K562 (cell line): ENCODE data around the gene EXOSC9. TPM values are rescaled to one million over a fixed set of nuclear protein-coding genes. Genes with fewer than 3 reads are reported as not detected.

Experiments
- polyA plus RNA-seq, 8 experiments: library from polyadenylated mRNA; depleted of rRNA in 4 of 8; stranded (reverse) in 5 of 8; unstranded in 3 of 8; fragments of >200 nt; fragmentation: Nextera tagmentation in 2 of 8; fragmentation: Illumina TruSeq in 1 of 8; extraction: Ambion mirVana in 2 of 8; extraction: Trizol in 1 of 8; gene quantifications; 2 replicates each; pipeline versions ENCODE4 v1.2.1 to v1.2.3, GENCODE V29; 2011 to 2014; ENCODE audit warnings: inconsistent platforms in 1 of 8, missing spikeins in 1 of 8
- total RNA-seq, 7 experiments: library from RNA; depleted of rRNA in 6 of 7; stranded (reverse); fragments of >200 nt in 6 of 7; fragmentation: Illumina TruSeq in 2 of 7; extraction: Trizol in 2 of 7; gene quantifications; 2 replicates each; pipeline versions ENCODE4 v1.2.1 to v1.2.3, GENCODE V29; 2011 to 2021; ENCODE audit warnings: low replicate concordance in 1 of 7

The EXOSC9 gene
- total and polyA plus RNA-seq, 9 of the 15 experiments (the other 6 are each of a cell fraction or from before 2014, with no cell fraction given), result 64.7 to 166 (median 115) TPM

Other genes with a start within 250 kb of the EXOSC9 start
- gene ANXA5, start 104.3 kb upstream of the EXOSC9 start, total RNA-seq (2014; rRNA removed), result 48.5 and 49.9 TPM in 2 replicates
- gene ANXA5, start 104.3 kb upstream of the EXOSC9 start, total RNA-seq (2014; rRNA removed; fragmentation: Illumina TruSeq; extraction: Trizol), result 84.5 and 93.3 TPM in 2 replicates
- gene ANXA5, start 104.3 kb upstream of the EXOSC9 start, total RNA-seq (2015; rRNA removed; fragmentation: Illumina TruSeq; extraction: Trizol), result 102 and 108 TPM in 2 replicates
- 56.7 and 57.0 TPM in 2 replicates for gene ANXA5, start 104.3 kb upstream of the EXOSC9 start, total RNA-seq (2021)
- 68.9 and 78.5 TPM in 2 replicates for gene ANXA5, start 104.3 kb upstream of the EXOSC9 start, polyA plus RNA-seq (2011; rRNA removed)
- 90.0 and 99.1 TPM in 2 replicates for gene ANXA5, start 104.3 kb upstream of the EXOSC9 start, polyA plus RNA-seq (2014; fragmentation: Illumina TruSeq; extraction: Trizol)
- gene ANXA5, start 104.3 kb upstream of the EXOSC9 start, polyA plus RNA-seq (2014; fragmentation: Nextera tagmentation; extraction: Ambion mirVana), result 100 to 1,000 TPM in 1 of 2 experiments, 10 to 100 TPM in 1; 85.9 to 131 TPM
- gene ANXA5, start 104.3 kb upstream of the EXOSC9 start, polyA plus RNA-seq (2014; rRNA removed), result 70.5 and 83.0 TPM in 2 replicates
- gene SMIM43, start 36.2 kb upstream of the EXOSC9 start, total RNA-seq (2014; rRNA removed), result not detected in 2 replicates
- gene SMIM43, start 36.2 kb upstream of the EXOSC9 start, total RNA-seq (2014; rRNA removed; fragmentation: Illumina TruSeq; extraction: Trizol), result not detected in 2 replicates
- gene SMIM43, start 36.2 kb upstream of the EXOSC9 start, total RNA-seq (2015; rRNA removed; fragmentation: Illumina TruSeq; extraction: Trizol), result not detected in 2 replicates
- gene SMIM43, start 36.2 kb upstream of the EXOSC9 start, total RNA-seq (2021), result not detected in 2 replicates
- not detected in 2 replicates for gene SMIM43, start 36.2 kb upstream of the EXOSC9 start, polyA plus RNA-seq (2011; rRNA removed)
- gene SMIM43, start 36.2 kb upstream of the EXOSC9 start, polyA plus RNA-seq (2014; fragmentation: Illumina TruSeq; extraction: Trizol), result not detected in 2 replicates
- gene SMIM43, start 36.2 kb upstream of the EXOSC9 start, polyA plus RNA-seq (2014; fragmentation: Nextera tagmentation; extraction: Ambion mirVana), result not detected
- not detected in 2 replicates for gene SMIM43, start 36.2 kb upstream of the EXOSC9 start, polyA plus RNA-seq (2014; rRNA removed)
- gene CCNA2, start 22.6 kb downstream of the EXOSC9 start, total RNA-seq (2014; rRNA removed), result 154 and 173 TPM in 2 replicates
- gene CCNA2, start 22.6 kb downstream of the EXOSC9 start, total RNA-seq (2014; rRNA removed; fragmentation: Illumina TruSeq; extraction: Trizol), result 197 and 225 TPM in 2 replicates
- gene CCNA2, start 22.6 kb downstream of the EXOSC9 start, total RNA-seq (2015; rRNA removed; fragmentation: Illumina TruSeq; extraction: Trizol), result 174 and 190 TPM in 2 replicates
- 147 TPM in 2 replicates for gene CCNA2, start 22.6 kb downstream of the EXOSC9 start, total RNA-seq (2021)
- 141 and 192 TPM in 2 replicates for gene CCNA2, start 22.6 kb downstream of the EXOSC9 start, polyA plus RNA-seq (2011; rRNA removed)
- 162 and 194 TPM in 2 replicates for gene CCNA2, start 22.6 kb downstream of the EXOSC9 start, polyA plus RNA-seq (2014; fragmentation: Illumina TruSeq; extraction: Trizol)
- 10 to 100 TPM; 37.1 to 47.8 TPM for gene CCNA2, start 22.6 kb downstream of the EXOSC9 start, polyA plus RNA-seq (2014; fragmentation: Nextera tagmentation; extraction: Ambion mirVana)
- gene CCNA2, start 22.6 kb downstream of the EXOSC9 start, polyA plus RNA-seq (2014; rRNA removed), result 110 and 122 TPM in 2 replicates
- 11.8 and 13.7 TPM in 2 replicates for gene BBS7, start 69.2 kb downstream of the EXOSC9 start, total RNA-seq (2014; rRNA removed)
- gene BBS7, start 69.2 kb downstream of the EXOSC9 start, total RNA-seq (2014; rRNA removed; fragmentation: Illumina TruSeq; extraction: Trizol), result 15.5 and 22.8 TPM in 2 replicates
- gene BBS7, start 69.2 kb downstream of the EXOSC9 start, total RNA-seq (2015; rRNA removed; fragmentation: Illumina TruSeq; extraction: Trizol), result 14.6 and 16.4 TPM in 2 replicates
- 20.2 and 22.1 TPM in 2 replicates for gene BBS7, start 69.2 kb downstream of the EXOSC9 start, total RNA-seq (2021)
- 19.1 and 25.8 TPM in 2 replicates for gene BBS7, start 69.2 kb downstream of the EXOSC9 start, polyA plus RNA-seq (2011; rRNA removed)
- 13.4 and 13.7 TPM in 2 replicates for gene BBS7, start 69.2 kb downstream of the EXOSC9 start, polyA plus RNA-seq (2014; fragmentation: Illumina TruSeq; extraction: Trizol)
- gene BBS7, start 69.2 kb downstream of the EXOSC9 start, polyA plus RNA-seq (2014; fragmentation: Nextera tagmentation; extraction: Ambion mirVana), result 10 to 100 TPM; 17.2 to 19.0 TPM
- 15.2 and 19.8 TPM in 2 replicates for gene BBS7, start 69.2 kb downstream of the EXOSC9 start, polyA plus RNA-seq (2014; rRNA removed)
- 0.24 and 0.27 TPM in 2 replicates for gene TRPC3, start 150.7 kb downstream of the EXOSC9 start, total RNA-seq (2014; rRNA removed)
- 0.07 and 0.19 TPM in 2 replicates for gene TRPC3, start 150.7 kb downstream of the EXOSC9 start, total RNA-seq (2014; rRNA removed; fragmentation: Illumina TruSeq; extraction: Trizol)
- 0.11 TPM in 1 of 2 replicates, not detected in the other for gene TRPC3, start 150.7 kb downstream of the EXOSC9 start, total RNA-seq (2015; rRNA removed; fragmentation: Illumina TruSeq; extraction: Trizol)
- 0.13 and 0.20 TPM in 2 replicates for gene TRPC3, start 150.7 kb downstream of the EXOSC9 start, total RNA-seq (2021)
- gene TRPC3, start 150.7 kb downstream of the EXOSC9 start, polyA plus RNA-seq (2011; rRNA removed), result 0.16 and 0.17 TPM in 2 replicates
- gene TRPC3, start 150.7 kb downstream of the EXOSC9 start, polyA plus RNA-seq (2014; fragmentation: Illumina TruSeq; extraction: Trizol), result 0.18 TPM in 2 replicates
- gene TRPC3, start 150.7 kb downstream of the EXOSC9 start, polyA plus RNA-seq (2014; fragmentation: Nextera tagmentation; extraction: Ambion mirVana), result under 1 TPM; 0.01 TPM
- 0.04 and 0.09 TPM in 2 replicates for gene TRPC3, start 150.7 kb downstream of the EXOSC9 start, polyA plus RNA-seq (2014; rRNA removed)